GM12878 (cell line): Measurements from ENCODE around the gene PPP2R1A. TPM values are rescaled to one million over a fixed set of nuclear protein-coding genes. Genes with fewer than 3 reads are reported as not detected.

Experiments
- FOXM1 ChIP-seq: IDR thresholded peaks from 2 replicates; pipeline ENCODE4 v1.6.1; 2012; ENCODE audit warnings: low read depth, mild to moderate bottlenecking, inconsistent platforms, low read length, moderate library complexity
- MXI1 ChIP-seq: fragments of 150-350 bp; IDR thresholded peaks from 2 replicates; pipeline ENCODE4 v1.6.1; 2011; ENCODE audit warnings: low read depth, mild to moderate bottlenecking, inconsistent platforms, low read length, improper control_type of control experiment
- NFYA ChIP-seq: IDR thresholded peaks from 2 replicates; pipeline ENCODE4 v1.6.1; 2011; ENCODE audit warnings: low read depth, mild to moderate bottlenecking, low read length, improper control_type of control experiment, borderline replicate concordance
- RFX5 ChIP-seq: IDR thresholded peaks from 2 replicates; pipeline ENCODE4 v1.6.1; 2011; ENCODE audit warnings: low read depth, low read length, improper control_type of control experiment
- SRF ChIP-seq, 2 experiments: IDR thresholded peaks; 2 replicates each; pipeline ENCODE4 v1.6.1; 2011; ENCODE audit warnings: low read depth in 2 of 2, low read length in 2 of 2, mild to moderate bottlenecking in 1 of 2, moderate library complexity in 1 of 2
- STAT3 ChIP-seq: IDR thresholded peaks from 2 replicates; pipeline ENCODE4 v1.6.1; 2011; ENCODE audit warnings: low read depth, low read length, improper control_type of control experiment
- TAF1 ChIP-seq: IDR thresholded peaks from 2 replicates; pipeline ENCODE4 v1.6.1; 2011; ENCODE audit warnings: mild to moderate bottlenecking, low read depth, low read length, borderline replicate concordance
- TCF3 ChIP-seq: IDR thresholded peaks from 2 replicates; pipeline ENCODE4 v1.6.1; 2012; ENCODE audit warnings: low read depth, mild to moderate bottlenecking, low read length, borderline replicate concordance; ENCODE audit not compliant: insufficient read depth
- ZZZ3 ChIP-seq: IDR thresholded peaks from 2 replicates; pipeline ENCODE4 v1.6.1; 2011; ENCODE audit warnings: low read depth; ENCODE audit not compliant: control insufficient read depth, insufficient read length
- polyA plus RNA-seq, 11 experiments: library from polyadenylated mRNA; depleted of rRNA in 4 of 11; unstranded in 6 of 11; stranded (reverse) in 5 of 11; fragments of >200 nt; fragmentation: Nextera tagmentation in 4 of 11; fragmentation: Illumina TruSeq in 1 of 11; extraction: Ambion mirVana in 4 of 11; extraction: Trizol in 1 of 11; gene quantifications; 1 replicate in 1 of 11; 2 replicates in 10 of 11; pipeline versions ENCODE4 v1.2.1 to v1.2.3, GENCODE V29; 2011 to 2016; ENCODE audit warnings: inconsistent platforms in 2 of 11, missing spikeins in 2 of 11, low read depth in 1 of 11
- total RNA-seq, 4 experiments: library from RNA; depleted of rRNA in 3 of 4; stranded (reverse); fragments of >200 nt in 3 of 4; fragmentation: Illumina TruSeq in 1 of 4; extraction: Trizol in 1 of 4; gene quantifications; 2 replicates each; pipeline versions ENCODE4 v1.2.1 to v1.2.3, GENCODE V29; 2013 to 2021
- TF ChIP-seq, protein P1 (sequence below): fragments of 450-650 bp; formaldehyde crosslinking; IDR thresholded peaks from 2 replicates; pipeline ENCODE4 v1.5.0; 2022; ENCODE audit warnings: mild to moderate bottlenecking, missing genetic modification characterization
- TF ChIP-seq, protein P2 (sequence below): fragments of 150-350 bp; IDR thresholded peaks from 2 replicates; pipeline ENCODE4 v1.6.1; 2016; ENCODE audit warnings: low read depth, low read length
- TF ChIP-seq, protein P3 (sequence below): fragments of 450-650 bp; IDR thresholded peaks from 2 replicates; pipeline ENCODE4 v1.6.1; 2017; ENCODE audit warnings: borderline replicate concordance
- TF ChIP-seq, protein P4 (sequence below): IDR thresholded peaks from 2 replicates; pipeline ENCODE4 v1.6.1; 2012; ENCODE audit warnings: low read depth, low read length, improper control_type of control experiment
- TF ChIP-seq, protein P5 (sequence below): IDR thresholded peaks from 2 replicates; pipeline ENCODE4 v1.6.1; 2012; ENCODE audit warnings: mild to moderate bottlenecking, low read depth, low read length

The PPP2R1A gene
- total and polyA plus RNA-seq, 10 of the 15 experiments (the other 5 are each of a cell fraction or from before 2014, with no cell fraction given), result 16.0 to 359 (median 140) TPM

DNA sequence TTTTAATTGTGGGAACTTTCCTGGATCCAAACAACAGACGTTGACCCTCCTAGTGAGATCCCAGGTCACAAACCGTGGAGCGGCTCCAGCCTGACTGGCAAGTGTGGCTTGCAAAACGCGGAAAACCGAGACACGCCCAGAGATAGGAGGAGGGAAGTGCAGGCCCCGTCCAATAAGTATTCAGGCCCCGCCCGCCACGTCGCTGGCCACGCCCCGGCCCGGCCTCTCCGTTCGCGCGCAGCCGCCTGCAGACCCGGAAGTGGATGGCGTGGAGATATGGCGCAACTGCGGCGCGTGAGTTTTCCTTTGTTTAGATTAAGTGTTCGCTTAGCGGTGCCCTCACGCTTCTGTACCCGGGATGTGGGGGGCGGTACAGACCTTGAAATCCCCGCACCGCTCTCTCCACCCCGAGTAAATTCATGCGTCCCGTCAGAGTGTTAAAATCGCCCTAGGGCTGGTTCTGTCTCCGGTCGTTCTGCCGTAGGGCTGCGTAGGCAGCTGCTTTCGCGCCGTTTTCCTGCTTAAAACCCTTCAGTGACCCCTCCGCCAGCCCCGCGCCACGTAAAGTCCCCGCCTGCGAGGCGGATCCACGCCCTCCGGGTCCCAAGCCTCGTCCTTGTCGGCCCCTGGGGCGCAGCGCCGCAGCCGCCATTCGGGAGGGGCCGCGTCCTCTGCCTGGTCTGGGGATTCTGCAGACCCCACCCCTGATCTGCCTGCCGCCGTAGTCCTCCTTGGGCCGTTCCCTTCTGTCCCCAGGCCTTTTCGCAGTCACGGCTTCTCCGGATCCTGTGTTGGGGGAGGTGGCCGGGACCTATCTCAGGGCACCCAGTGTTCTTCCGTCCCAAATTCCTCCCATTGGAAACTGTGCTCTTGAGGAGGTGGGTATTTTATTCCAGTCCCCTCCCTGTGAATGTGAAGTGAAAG is 79.7 kb downstream of the PPP2R1A start, which contains the start of gene ZNF766 (continued):
- TF ChIP-seq, protein P1, sequence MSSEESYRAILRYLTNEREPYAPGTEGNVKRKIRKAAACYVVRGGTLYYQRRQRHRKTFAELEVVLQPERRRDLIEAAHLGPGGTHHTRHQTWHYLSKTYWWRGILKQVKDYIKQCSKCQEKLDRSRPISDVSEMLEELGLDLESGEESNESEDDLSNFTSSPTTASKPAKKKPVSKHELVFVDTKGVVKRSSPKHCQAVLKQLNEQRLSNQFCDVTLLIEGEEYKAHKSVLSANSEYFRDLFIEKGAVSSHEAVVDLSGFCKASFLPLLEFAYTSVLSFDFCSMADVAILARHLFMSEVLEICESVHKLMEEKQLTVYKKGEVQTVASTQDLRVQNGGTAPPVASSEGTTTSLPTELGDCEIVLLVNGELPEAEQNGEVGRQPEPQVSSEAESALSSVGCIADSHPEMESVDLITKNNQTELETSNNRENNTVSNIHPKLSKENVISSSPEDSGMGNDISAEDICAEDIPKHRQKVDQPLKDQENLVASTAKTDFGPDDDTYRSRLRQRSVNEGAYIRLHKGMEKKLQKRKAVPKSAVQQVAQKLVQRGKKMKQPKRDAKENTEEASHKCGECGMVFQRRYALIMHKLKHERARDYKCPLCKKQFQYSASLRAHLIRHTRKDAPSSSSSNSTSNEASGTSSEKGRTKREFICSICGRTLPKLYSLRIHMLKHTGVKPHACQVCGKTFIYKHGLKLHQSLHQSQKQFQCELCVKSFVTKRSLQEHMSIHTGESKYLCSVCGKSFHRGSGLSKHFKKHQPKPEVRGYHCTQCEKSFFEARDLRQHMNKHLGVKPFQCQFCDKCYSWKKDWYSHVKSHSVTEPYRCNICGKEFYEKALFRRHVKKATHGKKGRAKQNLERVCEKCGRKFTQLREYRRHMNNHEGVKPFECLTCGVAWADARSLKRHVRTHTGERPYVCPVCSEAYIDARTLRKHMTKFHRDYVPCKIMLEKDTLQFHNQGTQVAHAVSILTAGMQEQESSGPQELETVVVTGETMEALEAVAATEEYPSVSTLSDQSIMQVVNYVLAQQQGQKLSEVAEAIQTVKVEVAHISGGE (CRISPR knock-in tag), result no peak
- TF ChIP-seq, protein P2, sequence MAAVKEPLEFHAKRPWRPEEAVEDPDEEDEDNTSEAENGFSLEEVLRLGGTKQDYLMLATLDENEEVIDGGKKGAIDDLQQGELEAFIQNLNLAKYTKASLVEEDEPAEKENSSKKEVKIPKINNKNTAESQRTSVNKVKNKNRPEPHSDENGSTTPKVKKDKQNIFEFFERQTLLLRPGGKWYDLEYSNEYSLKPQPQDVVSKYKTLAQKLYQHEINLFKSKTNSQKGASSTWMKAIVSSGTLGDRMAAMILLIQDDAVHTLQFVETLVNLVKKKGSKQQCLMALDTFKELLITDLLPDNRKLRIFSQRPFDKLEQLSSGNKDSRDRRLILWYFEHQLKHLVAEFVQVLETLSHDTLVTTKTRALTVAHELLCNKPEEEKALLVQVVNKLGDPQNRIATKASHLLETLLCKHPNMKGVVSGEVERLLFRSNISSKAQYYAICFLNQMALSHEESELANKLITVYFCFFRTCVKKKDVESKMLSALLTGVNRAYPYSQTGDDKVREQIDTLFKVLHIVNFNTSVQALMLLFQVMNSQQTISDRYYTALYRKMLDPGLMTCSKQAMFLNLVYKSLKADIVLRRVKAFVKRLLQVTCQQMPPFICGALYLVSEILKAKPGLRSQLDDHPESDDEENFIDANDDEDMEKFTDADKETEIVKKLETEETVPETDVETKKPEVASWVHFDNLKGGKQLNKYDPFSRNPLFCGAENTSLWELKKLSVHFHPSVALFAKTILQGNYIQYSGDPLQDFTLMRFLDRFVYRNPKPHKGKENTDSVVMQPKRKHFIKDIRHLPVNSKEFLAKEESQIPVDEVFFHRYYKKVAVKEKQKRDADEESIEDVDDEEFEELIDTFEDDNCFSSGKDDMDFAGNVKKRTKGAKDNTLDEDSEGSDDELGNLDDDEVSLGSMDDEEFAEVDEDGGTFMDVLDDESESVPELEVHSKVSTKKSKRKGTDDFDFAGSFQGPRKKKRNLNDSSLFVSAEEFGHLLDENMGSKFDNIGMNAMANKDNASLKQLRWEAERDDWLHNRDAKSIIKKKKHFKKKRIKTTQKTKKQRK, result no peak
- TF ChIP-seq, protein P3, sequence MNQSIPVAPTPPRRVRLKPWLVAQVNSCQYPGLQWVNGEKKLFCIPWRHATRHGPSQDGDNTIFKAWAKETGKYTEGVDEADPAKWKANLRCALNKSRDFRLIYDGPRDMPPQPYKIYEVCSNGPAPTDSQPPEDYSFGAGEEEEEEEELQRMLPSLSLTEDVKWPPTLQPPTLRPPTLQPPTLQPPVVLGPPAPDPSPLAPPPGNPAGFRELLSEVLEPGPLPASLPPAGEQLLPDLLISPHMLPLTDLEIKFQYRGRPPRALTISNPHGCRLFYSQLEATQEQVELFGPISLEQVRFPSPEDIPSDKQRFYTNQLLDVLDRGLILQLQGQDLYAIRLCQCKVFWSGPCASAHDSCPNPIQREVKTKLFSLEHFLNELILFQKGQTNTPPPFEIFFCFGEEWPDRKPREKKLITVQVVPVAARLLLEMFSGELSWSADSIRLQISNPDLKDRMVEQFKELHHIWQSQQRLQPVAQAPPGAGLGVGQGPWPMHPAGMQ, result no peak
- no peak for TF ChIP-seq TCF3
- no peak for TF ChIP-seq ZZZ3
- no peak for TF ChIP-seq STAT3
- TF ChIP-seq FOXM1, result no peak
- TF ChIP-seq, protein P4, sequence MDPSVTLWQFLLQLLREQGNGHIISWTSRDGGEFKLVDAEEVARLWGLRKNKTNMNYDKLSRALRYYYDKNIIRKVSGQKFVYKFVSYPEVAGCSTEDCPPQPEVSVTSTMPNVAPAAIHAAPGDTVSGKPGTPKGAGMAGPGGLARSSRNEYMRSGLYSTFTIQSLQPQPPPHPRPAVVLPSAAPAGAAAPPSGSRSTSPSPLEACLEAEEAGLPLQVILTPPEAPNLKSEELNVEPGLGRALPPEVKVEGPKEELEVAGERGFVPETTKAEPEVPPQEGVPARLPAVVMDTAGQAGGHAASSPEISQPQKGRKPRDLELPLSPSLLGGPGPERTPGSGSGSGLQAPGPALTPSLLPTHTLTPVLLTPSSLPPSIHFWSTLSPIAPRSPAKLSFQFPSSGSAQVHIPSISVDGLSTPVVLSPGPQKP, result peak; percentile 70
- TF ChIP-seq TAF1, result peak; percentile 88
- TF ChIP-seq, protein P5, sequence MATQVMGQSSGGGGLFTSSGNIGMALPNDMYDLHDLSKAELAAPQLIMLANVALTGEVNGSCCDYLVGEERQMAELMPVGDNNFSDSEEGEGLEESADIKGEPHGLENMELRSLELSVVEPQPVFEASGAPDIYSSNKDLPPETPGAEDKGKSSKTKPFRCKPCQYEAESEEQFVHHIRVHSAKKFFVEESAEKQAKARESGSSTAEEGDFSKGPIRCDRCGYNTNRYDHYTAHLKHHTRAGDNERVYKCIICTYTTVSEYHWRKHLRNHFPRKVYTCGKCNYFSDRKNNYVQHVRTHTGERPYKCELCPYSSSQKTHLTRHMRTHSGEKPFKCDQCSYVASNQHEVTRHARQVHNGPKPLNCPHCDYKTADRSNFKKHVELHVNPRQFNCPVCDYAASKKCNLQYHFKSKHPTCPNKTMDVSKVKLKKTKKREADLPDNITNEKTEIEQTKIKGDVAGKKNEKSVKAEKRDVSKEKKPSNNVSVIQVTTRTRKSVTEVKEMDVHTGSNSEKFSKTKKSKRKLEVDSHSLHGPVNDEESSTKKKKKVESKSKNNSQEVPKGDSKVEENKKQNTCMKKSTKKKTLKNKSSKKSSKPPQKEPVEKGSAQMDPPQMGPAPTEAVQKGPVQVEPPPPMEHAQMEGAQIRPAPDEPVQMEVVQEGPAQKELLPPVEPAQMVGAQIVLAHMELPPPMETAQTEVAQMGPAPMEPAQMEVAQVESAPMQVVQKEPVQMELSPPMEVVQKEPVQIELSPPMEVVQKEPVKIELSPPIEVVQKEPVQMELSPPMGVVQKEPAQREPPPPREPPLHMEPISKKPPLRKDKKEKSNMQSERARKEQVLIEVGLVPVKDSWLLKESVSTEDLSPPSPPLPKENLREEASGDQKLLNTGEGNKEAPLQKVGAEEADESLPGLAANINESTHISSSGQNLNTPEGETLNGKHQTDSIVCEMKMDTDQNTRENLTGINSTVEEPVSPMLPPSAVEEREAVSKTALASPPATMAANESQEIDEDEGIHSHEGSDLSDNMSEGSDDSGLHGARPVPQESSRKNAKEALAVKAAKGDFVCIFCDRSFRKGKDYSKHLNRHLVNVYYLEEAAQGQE, result no peak
- peak; percentile 94 for TF ChIP-seq MXI1
- TF ChIP-seq SRF (IDR thresholded peaks at IDR 0.05; ENCODE audit: low read depth in 2 of 2, low read length in 2 of 2), result no peak
- no peak for TF ChIP-seq NFYA
- TF ChIP-seq RFX5, result 0 out of 2 replicates have a peak, but pooled peaks have one; percentile 43
